Stimulated activated CD4-positive, alpha-beta T cell treated with anti-CD3 and anti-CD28 coated beads, Interleukin-2, amount 100 ng/mL, for 4 hours (primary cell): ENCODE measurements around the gene HIVEP2.

Experiments used
- DNase-seq: peaks from one replicate; pipeline ENCODE4 v3.0.0-alpha.2; 2020; ENCODE audit warnings: low read depth

Gene HIVEP2

DNA sequence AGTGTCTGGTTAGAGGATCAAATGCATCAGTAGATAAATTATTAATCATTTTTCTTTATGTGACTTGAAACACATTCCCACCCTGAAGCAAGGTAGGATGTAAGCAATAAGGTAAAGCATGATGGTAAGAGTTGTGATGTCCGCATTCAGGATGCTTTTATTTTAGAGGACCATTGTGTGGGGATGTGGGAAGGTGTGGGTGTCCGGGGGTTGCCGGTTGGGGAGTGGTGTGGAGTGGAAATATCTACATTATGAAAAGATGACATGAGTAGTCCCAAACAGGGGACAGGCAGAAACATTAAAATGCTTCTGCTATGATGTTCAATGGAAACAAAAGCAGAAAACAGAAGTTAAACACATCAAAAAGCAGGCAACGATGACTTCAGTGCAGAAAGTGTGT lies 215.4 kb downstream of the HIVEP2 start:
- DNase-seq, result no peak

DNA sequence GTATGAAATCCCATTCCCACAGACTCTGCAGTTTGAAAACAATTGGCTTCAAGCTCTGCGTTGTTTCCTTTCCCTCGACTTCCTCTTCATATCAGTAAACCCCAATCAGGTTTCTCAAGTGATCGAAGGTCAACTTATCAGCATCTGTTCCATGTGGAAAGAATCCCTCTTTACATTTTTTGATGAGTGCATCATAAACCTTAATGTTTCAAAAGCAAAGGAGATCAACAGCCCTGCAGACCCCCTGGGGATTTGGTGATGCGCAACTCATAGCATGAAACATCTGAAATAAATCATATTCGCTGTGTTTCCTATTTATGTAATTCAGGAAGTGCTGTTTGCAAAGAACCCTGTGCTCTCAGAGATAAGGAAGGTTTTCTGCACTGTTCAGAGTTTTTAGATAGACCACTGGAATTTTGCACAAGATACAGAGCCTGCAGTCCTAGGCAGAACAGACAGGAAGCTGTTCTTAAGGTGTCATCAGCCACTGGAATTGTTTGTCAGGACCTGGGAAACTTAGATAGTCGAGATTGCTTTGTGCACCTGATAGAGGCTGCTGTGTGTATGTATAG lies 216.0 kb downstream of the HIVEP2 start:
- DNase-seq, result no peak

GRCh38 chr6:142728364-142728763 lies 216.6 kb downstream of the HIVEP2 start:
- DNase-seq, result no peak

DNA sequence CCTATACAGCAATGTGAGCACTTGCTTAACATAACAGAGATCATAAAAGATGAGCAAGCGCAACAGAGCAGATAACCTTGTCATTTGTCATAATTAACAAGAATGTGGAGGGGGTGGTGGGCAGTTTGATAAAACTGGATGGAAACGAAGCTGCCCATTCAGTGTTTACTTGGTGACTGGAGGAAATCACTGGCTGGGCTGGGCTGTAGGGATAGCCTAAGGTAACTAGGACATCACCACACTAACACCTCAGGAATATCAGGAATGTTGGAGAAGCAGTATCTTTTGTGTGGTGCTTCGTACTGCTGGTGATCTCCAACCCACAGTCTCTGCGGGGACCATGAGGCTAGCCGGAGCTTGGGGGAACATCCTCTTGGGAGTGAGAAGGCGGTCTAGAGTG lies 218.4 kb downstream of the HIVEP2 start:
- DNase-seq, result no peak

- no peak for DNase-seq
These were observed 219.8 kb downstream of the HIVEP2 start for GRCh38 chr6:142725024-142725770.

- DNase-seq, result no peak
These were observed 222.1 kb downstream of the HIVEP2 start for GRCh38 chr6:142722841-142723240.

DNA sequence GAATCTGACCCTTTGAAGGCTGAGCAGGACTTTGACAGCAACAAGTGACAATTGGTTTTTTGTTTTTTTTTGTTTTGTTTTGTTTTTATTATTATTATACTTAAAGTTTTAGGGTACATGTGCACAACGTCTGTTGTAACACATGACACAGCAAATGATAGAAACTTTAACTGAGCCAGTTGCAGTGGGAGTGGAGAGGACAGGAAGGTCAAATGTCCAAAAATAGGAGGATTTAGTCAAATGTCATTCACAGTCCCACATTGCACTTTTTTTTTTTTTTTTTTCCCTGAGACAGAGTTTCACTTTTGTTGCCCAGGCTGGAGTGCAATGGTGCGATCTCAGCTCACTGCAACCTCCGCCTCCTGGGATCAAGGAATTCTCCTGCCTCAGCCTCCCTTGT lies 223.0 kb downstream of the HIVEP2 start:
- no peak for DNase-seq

DNA sequence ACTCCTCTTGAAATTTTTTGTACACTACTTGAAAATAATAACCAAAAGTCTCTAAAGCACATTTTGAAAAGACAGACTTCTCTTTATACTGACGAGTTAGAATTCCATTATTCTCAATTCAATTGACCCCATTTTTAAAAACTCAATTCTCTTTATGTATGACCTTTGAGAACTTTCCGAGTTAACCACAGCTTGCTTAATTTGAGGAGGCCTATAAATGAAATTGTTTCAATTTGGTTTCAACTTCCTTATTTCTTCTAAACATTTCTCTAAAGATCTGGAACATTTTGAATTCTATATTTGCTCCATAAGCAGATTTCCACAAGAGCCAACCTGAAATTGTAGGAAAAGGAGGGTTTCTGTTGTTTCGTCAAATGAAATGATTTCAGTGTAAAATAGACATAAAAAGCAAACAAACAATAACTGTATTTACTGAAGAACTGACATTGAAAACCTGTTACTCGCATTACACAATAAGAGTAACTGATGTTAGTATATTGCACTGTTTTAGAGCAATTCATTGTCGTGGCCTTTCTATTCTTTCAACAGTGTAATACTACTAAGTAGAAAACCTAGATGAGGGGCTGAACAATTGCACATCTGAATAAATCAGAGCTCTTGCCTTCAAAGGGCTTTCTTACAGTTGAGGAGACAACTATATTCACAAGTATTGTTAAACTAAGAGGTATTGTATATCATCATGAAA lies 223.6 kb downstream of the HIVEP2 start:
- DNase-seq, result no peak

DNA sequence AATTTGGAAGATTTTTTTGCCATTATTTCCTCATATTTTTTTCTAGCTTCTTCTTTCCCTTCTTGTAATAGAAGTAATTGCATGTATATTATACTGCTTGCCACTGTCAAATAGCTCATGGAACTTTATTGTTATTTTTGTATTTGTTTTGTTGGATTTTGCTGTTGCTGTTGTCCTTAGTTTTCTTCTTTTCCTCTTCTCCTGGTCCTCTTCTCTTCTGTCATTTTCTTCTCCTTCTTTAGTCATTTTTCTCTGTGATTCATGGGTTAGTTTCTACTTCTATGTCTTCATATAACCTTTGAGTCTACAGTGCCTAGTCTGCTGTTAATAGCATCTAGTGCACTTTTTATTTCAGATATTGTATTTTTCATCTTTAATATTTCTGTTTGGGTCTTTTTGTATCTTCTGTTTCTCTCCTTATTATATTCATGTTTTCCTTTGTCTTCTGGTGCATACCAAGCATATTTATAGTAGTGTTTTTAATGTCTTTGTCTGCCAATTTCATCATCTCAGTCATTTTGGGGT lies 226.2 kb downstream of the HIVEP2 start:
- DNase-seq, result no peak

DNA sequence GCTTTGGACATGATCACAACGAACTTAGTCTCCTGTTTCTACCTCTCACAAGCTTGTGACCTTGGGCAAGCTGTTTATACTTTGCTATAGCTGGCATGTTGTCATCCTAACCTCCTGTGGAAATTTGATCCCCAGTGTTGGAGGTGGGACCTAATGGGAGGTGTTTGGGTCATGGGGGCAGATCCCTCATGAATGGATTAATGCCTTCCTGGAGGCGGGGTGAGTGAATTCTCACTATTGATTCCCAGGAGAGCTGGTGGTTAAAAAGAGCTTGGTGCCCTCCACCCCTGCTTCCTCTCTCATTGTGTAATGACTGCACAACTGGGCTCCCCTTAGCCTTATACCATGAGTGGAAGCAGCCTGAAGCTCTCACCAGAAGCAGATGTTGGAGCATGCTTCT lies 228.9 kb downstream of the HIVEP2 start:
- DNase-seq, result no peak

GRCh38 chr6:142714951-142715785 lies 229.8 kb downstream of the HIVEP2 start:
- DNase-seq, result no peak

- DNase-seq, result no peak
These were observed 231.0 kb downstream of the HIVEP2 start for GRCh38 chr6:142713959-142714358.

DNA sequence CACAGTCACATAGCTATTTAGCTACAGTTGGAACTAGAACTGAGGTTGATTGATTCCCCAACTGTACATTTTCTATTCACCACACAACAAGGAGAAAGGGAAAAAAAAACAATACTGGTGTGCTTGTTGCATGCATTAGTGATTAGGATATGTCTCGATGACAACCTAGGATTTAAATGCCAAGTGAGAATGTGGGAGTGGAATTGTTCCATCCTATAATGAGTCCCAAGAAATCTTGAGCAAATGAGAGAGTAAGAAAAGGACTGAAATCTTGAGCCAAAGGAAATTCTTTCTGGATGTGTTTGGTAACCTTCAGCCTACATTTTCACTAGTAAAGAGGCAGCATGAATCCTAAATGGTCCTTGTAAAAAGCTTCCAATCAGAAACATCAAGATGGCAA lies 232.7 kb downstream of the HIVEP2 start:
- DNase-seq, result no peak

- DNase-seq, result no peak
These were observed 236.3 kb downstream of the HIVEP2 start for GRCh38 chr6:142708651-142709050.

DNA sequence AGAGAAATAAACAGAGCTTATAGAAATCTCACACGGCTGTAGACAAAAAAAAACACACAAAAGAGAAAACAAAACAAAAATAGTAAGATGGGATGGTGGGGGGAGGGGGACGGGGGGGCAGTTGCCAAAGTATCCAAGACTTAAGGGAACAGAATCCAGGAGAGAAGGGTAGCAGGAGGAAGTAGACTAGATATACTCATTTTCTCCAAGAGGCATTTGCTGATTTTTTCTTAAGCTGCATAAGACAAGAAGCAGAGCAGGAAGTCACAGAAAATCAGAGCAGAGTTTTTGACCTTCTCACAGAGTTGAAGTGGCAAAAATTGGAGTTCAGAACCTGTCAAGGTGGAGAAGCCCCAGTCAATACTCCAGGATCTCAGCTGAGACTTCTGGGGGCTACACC lies 237.7 kb downstream of the HIVEP2 start:
- DNase-seq, result no peak

GRCh38 chr6:142706210-142706609 lies 238.8 kb downstream of the HIVEP2 start:
- no peak for DNase-seq

DNA sequence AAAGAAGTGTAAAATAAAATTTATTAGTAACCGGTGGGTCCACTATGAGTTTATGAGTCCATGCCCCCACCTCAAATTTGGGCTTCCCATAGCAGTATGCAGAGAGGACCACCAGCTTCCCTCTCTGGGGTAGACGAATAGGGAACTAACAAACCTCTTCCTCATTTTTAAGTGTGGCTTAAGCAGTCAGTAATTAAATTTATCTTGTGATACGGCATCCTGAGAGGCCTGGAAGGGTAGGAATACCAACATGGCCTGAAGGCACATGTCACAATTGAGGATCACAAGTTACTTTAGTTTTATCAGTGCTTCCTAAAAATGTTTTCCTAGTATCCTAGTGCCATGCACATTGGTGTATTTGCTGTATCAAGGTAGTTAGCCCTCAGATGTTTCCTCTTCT lies 239.9 kb downstream of the HIVEP2 start:
- DNase-seq, result no peak

DNA sequence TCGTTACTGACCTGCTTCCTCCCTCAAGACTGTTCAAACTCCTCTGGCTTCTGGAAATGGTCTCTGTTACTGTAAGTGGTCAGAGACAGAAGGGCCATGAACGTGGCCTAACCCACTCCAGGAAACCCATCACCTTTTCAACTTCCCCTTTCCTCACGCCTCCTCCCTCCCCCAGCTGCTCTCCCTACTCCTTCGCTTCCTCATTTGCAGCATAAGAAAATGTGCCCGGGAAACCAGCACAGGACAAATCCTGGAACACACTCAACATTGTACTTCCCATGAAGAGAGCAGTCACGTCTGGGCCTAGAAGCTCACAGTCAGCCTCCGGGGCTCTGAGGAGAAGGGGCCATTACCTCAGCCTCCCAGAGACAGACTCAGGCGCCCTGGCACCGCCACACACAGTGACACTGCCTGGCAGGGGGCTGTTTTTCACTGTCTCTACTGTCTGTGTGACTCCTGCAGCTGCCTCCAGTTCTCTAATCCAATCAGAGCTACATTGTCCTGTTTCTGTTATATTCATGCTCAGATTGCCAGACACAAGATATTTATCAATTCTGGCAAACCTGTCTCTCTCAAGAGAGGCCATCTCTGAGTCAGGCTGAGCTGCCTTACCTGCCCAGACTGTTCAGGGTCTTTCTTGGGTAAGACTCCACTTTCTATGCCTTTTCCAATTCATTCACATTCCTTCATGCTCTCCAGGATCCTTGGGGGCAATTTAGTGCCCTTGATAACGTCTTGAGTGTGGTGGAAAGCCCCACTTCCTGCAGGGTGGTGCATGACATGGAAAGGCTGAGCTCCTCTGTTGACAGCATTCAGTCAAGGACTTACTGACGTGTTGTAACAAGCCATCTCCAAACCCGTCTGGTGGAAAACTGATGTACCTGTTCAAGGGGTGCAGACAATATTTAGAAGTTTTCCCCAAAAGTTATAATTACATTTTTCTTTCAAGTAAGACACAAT lies 242.2 kb downstream of the HIVEP2 start:
- no peak for DNase-seq
